ENCODE measurements around the gene HP.

DNA sequence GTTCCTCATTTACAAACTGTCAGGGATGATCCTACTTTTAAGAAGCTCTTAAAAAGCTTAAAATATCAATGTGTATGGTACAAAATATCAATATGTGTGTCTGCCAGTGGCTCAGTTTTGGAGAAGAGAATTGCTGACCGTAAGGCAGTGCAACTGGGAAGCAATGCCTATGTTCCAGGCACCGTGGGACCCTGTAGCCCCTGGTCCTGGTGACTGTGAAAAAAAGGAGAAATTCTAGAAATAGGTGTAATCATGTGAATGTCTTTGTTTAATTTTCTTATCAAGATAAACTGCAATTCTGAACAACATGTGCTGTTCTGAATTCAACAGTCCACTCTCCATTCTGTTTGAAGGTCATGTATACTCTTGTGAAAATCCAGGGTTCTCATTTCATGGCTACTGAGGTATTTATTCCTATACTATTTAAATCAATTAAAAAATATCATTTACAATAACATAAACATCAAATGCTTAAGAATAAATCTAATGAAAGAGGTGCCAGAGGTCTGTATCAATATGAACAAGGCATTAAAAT is 9.4 kb upstream of the HP start:
- TF ChIP-seq GATA3 (IDR thresholded peaks at IDR 0.05; ENCODE audit: low read depth, low read length) (no peak), GATA2 (IDR thresholded peaks at IDR 0.05; ENCODE audit: low read depth, low read length) (no peak)

Measured in SH-SY5Y (cell line).